ENCODE results near the gene CES3.

Gene CES3, protein sequence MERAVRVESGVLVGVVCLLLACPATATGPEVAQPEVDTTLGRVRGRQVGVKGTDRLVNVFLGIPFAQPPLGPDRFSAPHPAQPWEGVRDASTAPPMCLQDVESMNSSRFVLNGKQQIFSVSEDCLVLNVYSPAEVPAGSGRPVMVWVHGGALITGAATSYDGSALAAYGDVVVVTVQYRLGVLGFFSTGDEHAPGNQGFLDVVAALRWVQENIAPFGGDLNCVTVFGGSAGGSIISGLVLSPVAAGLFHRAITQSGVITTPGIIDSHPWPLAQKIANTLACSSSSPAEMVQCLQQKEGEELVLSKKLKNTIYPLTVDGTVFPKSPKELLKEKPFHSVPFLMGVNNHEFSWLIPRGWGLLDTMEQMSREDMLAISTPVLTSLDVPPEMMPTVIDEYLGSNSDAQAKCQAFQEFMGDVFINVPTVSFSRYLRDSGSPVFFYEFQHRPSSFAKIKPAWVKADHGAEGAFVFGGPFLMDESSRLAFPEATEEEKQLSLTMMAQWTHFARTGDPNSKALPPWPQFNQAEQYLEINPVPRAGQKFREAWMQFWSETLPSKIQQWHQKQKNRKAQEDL

DNA sequence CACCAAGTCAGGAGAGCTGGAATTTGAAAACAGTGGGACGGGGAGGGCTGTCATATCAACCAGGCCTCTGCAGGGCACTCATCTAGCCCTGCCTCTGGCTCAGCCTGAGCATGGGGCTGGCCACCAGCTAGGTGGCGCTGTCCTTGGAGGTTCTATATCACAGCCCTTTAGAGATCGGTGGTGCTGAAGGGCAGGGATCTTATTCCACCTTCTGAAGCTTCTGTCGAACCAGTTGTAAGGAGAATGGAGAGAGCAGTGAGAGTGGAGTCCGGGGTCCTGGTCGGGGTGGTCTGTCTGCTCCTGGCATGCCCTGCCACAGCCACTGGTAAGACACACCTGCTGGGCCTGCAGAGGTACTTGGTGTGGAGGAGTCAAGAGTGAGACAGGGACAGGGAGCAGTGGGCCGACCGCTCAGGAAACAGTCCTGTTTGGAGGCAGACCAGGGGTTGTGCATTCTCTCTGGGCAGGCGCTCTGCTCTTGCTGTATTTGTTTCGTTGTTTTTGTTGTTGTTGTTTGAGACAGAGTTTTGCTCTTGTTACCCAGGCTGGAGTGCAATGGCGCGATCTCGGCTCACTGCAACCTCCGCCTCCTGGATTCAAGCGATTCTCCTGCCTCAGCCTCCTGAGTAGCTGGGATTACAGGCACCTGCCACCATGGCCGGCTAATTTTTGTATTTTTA is at the start of gene CES3:
TSS of gene CES3 (plus strand) at position 202 of the 680 bp plus-strand sequence. CDS start at position 244, 42 bp downstream.
- no peak for DNase-seq

GRCh38 chr16:66911801-66912200 is 49.3 kb upstream of the CES3 start:
- no peak for DNase-seq

GRCh38 chr16:66913081-66913480 is 48.0 kb upstream of the CES3 start:
- no peak for DNase-seq

DNA sequence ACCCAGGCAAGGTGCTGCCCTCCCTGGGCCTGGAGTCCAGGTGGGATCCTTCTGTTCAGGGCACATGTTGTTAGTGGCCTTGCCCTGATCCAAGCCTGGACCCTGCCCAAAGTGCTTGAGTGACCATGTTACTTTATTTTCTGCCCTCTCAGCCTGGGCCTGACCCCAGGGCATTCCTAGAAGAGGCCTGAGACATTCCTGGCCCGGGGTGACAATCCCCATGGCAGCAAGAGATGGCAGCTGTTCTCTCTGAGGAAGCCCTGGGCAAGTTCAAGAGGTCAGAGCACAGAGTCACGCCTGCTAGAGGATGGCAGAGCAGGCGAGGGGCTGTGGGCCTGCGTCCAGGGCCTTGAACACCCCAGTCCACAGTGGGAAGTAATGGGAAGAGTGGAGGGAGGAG is 47.4 kb upstream of the CES3 start:
- DNase-seq = no peak

- DNase-seq = no peak
Observed at GRCh38 chr16:66914541-66914940, 46.5 kb upstream of the CES3 start.

DNA sequence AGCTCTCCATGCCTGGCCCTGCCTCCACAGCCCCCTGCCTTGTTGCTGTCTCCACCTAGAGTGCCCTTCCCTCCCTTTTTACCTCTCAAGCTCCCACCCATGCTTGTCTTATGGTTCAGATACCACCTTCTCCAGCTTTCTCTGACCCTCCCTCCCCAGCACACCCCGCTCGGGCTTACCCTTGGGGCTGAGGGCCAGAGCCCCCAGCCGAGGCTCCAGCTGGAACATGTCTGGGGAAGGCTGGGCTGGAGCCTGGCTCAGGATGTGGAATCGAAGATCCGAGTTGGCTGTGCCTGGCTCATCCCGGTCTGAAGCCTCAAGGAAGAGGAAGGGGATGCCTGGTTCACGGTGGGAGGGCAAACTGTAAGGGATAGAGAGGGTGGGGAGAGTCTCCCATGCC is 46.0 kb upstream of the CES3 start:
- DNase-seq = no peak

DNA sequence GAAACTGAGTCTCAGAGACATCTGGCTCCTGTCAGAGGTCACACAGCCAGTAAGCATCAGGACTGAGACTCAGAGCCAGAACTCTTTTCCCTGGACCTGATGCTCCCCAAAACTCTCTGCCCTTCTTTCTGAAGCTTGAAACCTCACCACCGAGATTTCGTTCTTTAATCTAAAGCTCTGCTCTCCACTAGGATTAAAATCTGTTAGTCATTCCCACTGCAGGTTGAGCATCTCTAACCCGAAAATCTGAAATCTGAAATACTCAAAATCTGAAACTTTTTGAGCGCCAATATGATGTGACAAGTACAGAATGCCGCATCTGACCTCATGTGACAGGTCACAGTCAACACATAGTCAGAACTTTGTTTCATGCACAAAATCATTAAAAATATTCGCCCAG is 44.5 kb upstream of the CES3 start:
- no peak for DNase-seq

- no peak for DNase-seq
Observed at GRCh38 chr16:66917741-66918140, 43.3 kb upstream of the CES3 start.

DNA sequence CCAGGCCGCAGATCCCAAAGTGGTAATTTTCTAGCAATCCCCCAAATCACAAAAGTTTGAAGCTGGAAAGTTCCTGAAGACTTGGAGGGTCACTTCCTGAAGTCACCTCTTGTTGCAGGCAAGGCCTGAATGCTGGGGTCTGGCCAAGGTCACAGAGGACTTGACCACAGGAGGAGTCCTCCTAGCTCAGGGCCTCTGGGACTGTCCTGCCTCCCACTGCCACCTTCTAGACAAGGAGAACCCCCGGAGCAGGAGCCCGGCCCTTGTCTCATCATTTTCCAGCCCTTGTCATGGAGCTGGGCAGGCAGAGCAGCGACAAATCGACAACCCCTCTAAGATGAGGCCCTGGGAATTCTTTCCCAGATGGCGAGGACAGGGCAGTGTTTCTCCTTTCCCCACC is 42.7 kb upstream of the CES3 start:
- no peak for DNase-seq

GRCh38 chr16:66918803-66919568 is 42.1 kb upstream of the CES3 start, which contains the start of gene CDH16:
Gene CDH16 (minus strand): TSS chr16:66918885. CDS start chr16:66918065, 820 bp downstream.
- no peak for DNase-seq

- no peak for DNase-seq
Observed at GRCh38 chr16:66919569-66920298, 41.3 kb upstream of the CES3 start.

DNA sequence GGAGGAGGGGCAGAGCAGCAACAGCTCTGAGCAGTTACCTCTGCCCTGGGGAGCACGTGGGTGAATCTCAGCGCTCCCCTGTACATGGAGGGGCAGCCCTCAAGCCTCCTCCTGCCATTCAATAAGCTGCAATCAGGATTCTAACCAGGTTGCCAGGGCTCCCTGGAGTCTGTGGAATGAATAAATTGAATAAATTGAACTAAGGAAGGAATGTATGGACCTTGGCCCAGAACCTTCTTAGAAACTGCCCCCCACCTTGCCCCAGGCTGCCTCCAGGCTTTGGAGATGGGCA is 40.8 kb upstream of the CES3 start:
- DNase-seq = no peak

DNA sequence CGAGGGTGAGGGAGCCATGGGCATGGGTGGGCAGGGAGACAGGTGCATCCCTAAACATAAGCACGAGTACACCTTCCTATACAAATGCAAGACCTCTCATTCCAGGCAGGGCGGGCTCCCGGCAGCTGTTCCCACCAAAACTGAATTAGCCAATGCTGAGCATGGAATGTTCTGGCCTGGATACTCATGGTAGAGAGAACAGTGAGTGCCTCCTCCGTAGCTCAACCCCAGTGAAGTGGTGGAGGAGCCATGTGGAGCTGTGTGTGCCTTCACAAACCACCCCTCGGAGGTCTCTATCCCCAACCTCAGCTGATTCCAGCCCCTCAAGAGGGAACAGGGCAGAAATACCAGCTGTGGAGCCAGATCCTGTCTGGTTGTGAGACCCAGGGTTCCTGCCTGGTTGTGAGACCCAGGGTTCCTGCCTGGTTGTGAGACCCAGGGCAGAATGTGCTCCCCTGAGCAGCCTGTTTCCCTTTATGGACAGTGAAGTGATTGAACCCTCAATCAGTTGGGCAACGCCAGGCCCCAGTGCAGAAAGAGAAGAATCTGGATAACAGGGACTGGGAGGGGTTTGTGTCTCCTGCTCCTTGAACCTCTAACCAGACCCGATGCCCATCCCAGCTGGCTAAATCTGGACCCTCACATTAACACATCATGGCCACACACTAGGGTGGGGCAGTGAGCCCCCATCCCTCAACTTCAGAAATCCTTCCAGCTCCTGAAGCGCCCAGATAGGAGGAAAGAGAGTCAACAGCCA is 40.0 kb upstream of the CES3 start:
- no peak for DNase-seq

DNA sequence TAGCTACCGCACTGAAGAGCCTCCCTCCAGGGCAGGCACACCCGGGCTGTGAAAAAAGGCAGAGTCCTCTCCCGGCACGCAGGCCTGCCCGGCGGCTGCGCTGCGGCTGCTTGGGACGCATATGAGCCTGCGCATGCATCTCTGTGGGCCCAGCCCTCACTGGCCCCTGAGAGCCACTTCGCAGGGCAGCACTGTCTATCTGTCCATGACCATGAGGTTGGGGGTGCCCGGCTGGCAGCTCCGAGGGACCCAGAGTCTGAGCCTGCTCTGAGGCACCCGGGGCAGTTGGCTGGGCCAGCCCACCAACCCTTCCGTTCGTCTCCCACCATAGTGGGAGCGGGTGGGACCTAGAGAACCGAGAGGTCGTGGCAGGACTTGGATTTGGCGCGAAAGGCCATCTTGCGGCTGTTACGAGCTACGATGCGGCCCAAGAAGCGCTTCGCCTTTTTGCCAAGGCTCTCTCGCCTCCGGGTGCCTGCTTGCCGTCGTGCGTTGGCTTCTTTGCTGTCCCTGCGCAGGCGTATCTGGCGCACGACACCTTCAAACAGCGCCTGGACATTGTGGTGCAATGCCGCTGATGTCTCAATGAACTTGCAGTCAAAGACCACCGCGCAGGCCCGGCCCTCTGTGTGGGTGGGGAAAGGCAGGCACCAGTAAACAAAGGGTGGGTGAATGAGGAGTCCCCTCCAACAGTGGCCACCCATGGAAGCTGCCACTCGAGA is 39.2 kb upstream of the CES3 start:
- DNase-seq = no peak

DNA sequence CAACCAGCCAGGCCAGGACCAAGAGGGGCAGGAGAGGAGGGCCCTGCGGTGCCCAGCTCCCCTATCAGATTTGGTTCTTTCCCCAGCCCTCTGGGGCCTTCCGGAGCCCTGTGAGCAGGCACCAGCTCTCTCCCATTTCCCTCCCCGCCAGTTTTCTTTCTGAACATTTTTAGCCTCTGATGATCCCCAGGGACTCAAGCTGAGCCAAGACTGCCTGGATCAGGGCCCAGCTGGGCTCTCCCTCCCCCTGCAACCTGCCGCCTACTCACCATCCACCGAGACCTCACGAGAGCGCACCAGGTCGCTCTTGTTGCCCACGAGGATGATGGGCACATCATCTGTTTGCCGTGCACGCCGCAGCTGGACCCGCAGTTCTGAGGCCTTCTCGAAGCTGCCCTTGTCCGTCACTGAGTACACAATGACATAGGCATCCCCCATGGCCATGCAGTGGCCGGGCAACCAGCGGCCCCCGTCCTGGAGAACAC is 37.8 kb upstream of the CES3 start:
- DNase-seq = no peak

DNA sequence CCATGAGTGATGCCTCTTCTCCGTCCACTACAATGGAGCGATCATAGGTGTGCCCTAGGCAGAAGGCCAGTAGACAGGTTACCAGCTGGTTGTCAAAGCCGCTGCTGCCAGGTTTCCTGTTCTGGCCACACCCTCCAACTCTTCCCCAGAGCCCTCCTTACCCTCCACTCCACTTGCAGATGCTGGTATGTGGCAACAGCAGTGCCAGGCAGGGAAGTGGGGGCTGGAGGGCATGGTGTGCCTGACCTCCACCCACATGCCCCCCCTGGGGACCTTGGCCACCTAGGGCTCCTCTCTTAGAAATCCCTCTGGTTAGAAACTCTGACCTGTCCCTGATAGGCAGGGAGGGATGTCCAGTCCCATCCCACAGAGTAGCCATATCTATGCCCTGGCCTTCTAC is 37.2 kb upstream of the CES3 start:
- no peak for DNase-seq

- no peak for DNase-seq
Observed at GRCh38 chr16:66924527-66925321, 36.3 kb upstream of the CES3 start.

- DNase-seq = no peak
Observed at GRCh38 chr16:66925322-66925840, 35.7 kb upstream of the CES3 start, which contains the start of gene RRAD. Gene RRAD (minus strand): TSS chr16:66925535. CDS start chr16:66925179, 356 bp downstream.

DNA sequence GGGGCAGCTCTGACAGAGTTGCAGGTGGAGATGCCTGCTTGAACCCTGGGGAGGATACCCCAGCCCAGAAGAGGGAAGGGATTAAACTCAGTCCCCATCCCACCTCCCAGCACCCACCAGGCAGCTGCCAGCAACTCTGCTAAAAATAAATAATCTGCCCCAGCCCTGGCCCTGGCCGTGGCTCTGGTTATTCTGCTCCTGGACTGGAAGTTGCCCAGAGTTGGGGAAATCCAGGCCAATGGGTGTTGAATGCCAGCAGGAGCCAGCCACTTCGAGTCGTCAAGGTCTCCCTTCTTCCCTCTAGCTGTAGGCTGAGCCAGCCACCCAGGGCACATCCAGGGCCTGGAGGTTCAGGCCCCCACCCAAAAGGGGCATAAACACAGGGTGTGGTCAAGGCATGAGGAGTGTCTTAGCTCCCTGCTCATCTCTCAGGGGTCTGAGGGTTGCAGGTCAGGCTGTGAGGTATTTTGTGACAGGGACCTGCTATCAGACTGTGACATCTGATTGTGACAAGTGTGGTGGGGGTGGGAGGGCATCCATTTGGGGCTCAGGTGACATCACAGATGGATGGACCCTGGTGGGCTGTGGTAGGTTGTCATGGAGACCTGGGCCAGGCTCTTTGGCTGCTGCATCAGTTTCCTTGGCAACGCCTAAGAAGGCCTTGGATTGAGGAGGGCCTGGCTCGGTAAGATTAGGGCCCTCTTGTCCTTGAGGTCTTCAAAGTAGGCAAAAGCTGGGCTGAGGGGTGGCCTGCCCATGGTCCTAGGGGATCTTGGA is 34.7 kb upstream of the CES3 start:
- DNase-seq = no peak
